ENCODE results near the gene TBX21.

Gene TBX21, protein sequence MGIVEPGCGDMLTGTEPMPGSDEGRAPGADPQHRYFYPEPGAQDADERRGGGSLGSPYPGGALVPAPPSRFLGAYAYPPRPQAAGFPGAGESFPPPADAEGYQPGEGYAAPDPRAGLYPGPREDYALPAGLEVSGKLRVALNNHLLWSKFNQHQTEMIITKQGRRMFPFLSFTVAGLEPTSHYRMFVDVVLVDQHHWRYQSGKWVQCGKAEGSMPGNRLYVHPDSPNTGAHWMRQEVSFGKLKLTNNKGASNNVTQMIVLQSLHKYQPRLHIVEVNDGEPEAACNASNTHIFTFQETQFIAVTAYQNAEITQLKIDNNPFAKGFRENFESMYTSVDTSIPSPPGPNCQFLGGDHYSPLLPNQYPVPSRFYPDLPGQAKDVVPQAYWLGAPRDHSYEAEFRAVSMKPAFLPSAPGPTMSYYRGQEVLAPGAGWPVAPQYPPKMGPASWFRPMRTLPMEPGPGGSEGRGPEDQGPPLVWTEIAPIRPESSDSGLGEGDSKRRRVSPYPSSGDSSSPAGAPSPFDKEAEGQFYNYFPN

DNA sequence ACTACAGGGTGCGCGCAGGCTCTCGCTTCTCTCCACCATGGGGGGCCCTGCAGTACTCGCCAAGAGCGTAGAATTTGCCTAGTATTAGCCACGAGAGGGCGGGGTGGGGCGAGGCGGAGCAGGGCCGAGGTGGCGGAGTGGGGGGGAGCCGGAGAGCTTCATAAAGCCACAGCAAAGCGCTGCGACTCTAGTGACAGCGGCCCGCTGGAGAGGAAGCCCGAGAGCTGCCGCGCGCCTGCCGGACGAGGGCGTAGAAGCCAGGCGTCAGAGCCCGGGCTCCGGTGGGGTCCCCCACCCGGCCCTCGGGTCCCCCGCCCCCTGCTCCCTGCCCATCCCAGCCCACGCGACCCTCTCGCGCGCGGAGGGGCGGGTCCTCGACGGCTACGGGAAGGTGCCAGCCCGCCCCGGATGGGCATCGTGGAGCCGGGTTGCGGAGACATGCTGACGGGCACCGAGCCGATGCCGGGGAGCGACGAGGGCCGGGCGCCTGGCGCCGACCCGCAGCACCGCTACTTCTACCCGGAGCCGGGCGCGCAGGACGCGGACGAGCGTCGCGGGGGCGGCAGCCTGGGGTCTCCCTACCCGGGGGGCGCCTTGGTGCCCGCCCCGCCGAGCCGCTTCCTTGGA, at the start of gene TBX21:
Gene TBX21, plus strand, starts transcription at position 190 of the 627 bp plus-strand sequence. Its CDS starts 219 bp downstream, at position 409.
- DNase-seq = peak; percentile 92

DNA sequence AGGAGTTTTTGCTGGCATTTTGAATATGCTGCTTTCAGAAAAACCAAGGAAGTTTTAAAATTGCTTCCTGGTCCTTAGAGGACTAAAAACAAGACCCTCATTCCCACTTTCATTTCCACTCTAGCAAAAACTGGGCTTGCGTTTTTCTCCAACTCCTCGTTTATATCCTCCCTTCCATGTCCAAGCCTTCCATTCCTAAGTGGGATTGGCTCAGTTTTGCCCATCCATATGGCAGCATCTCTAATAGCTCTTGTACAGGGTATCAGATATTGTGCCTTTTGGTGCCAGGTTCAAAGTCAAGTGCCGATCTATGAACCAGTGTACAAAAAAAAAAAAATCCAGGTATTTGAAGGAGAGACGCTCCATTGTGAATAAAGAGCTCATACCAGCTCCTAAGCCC, 49.0 kb upstream of the TBX21 start:
- no peak for DNase-seq

GRCh38 chr17:47684535-47685193, 48.4 kb upstream of the TBX21 start:
- no peak for DNase-seq

GRCh38 chr17:47685556-47686275, 47.3 kb upstream of the TBX21 start:
- no peak for DNase-seq

DNA sequence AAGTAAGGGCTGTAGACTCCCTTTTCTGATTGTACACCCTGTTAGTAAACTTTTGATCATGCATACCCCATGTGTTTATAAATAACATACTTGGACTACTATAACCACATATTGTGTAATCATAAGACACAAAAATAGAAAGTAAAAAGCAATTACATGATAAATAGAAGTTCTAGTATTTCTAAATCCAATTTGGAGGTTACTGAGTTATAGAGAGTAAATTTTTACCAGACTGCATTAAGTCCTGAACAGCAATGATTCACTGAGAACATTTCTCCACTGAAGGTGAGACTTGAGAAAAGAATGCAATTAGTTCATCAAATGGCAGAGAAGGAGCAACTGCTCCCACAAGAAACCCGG, 46.8 kb upstream of the TBX21 start:
- DNase-seq = no peak

GRCh38 chr17:47686664-47687327, 46.2 kb upstream of the TBX21 start:
- no peak for DNase-seq

DNA sequence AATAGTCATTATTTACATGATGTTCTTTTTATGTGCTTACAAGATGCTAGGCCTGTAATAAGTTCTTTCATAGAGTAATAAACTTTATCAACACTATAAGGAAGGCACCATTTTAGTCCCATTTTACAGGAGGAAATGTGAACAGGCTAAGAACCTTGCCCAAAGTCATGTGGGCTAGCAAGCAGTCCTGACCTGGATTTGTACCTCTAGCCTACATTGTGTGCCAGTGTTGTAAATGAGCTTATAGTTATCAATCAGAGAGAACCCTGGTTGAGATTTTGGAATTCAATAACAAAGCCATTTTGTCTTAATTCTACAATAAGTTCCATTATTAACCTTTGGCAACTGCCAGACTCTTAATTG, 45.7 kb upstream of the TBX21 start:
- DNase-seq = no peak

DNA sequence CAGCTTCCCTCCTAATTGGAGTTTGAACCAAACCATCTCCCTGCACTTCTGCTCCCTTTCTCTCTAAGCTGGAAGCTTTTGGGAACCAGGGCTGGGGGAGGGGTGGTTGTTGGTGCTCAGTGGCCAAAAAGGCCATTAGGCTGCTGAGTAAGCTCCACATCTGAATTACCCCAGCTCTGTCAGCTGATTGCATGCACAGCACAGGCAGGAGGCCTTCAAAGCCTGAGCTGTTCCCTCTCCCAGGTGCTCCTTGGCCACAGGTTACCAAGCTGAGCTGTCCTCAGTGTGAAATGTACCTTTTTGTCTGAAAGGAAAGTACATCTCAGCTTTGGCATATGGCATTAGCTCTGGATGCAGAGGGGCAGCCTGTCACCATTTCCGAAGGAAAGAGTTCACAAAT, 45.3 kb upstream of the TBX21 start:
- no peak for DNase-seq

DNA sequence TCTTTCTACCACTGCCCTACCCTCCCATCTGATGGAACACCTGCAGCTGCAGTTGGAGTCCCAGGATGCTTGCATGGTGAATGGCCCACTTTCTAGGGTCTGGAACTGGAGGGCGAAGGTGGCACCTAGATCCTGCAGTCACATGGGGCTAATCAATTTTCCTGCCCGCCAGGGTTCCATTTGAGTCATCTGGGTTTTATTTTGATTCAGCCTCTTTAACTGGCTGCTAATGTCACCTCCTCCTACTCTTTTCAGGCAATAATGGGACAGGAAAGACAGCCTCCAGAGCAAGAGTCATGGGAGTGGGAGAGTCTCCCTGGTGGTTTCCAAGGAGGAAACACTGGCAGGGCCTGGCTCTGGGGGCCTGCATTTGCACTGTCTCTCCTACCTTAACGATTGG, 42.9 kb upstream of the TBX21 start:
- no peak for DNase-seq

DNA sequence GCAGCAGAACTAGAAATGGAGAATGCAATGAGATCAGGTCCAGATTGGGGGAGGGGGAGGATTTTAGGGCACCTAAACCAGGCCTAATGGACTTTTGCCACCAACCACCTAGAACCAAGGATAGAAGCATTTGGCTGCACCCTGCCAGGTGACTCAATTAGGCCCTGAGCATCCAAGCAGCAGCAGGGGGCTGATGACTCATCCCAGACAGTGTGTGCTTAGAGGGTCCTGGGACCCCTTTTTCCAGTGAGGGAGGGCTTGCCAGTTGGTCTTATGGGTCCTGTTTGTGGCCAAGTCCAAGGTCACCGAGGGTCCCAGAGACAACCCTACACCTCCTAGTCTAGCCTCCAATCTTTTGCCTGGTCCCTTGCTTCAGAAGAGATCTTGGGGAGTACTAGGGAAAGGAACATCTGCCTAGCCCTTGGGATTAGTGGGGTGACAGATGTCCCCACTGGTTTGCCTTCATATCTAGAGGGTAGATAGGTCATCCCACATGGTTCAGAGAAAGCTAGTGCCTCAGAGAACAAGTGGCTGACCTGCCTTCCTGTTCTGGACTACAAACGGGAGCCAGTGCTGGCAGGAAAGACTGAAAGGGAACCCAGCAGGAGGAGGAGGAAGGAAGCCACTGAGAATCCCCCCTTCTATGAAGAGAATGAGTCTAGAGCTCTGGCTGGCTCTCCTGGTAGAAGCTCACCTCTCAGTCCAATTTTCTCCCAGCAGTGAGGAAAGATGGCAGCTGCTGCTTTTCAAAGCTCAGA, 40.7 kb upstream of the TBX21 start:
- DNase-seq = no peak

DNA sequence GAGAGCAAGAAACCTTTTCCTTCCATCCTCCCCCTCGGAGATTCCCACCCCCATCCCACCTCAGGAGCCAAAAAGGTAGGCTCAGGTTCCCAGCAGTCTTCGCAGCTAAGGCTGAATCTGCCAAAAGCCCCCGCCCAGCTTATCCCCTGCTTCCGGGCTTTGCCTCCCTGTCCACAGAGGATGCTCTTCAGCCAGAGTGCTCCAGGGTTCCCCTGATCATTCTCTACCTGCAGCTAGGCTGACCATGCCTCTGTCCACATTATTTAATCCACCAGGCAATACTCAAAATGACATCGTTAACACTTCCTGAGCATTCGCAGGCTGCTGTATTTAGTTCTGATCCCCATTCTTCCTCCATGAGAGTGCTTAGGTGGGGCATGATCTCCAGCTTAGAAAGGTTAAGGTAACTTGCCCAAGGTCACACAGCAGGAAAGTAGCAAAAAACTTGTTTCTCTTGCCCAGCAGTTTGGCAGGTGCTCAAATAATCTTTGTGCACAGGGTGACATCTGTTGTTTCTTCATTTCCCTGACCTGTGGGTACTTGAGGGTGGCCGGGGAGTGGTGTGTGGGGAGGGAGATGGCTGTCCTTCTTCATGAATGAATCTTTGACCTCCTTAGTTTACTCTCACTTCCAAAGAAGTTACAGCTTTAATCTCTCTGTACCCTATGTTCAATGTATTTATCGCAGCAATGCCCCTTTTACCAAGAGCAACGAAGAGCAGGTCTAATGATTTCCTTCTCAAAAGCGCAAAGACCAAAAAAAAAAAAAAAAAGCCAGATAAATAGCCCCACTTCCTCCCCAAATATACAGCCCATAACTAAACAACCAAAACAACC, 39.9 kb upstream of the TBX21 start:
- no peak for DNase-seq

DNA sequence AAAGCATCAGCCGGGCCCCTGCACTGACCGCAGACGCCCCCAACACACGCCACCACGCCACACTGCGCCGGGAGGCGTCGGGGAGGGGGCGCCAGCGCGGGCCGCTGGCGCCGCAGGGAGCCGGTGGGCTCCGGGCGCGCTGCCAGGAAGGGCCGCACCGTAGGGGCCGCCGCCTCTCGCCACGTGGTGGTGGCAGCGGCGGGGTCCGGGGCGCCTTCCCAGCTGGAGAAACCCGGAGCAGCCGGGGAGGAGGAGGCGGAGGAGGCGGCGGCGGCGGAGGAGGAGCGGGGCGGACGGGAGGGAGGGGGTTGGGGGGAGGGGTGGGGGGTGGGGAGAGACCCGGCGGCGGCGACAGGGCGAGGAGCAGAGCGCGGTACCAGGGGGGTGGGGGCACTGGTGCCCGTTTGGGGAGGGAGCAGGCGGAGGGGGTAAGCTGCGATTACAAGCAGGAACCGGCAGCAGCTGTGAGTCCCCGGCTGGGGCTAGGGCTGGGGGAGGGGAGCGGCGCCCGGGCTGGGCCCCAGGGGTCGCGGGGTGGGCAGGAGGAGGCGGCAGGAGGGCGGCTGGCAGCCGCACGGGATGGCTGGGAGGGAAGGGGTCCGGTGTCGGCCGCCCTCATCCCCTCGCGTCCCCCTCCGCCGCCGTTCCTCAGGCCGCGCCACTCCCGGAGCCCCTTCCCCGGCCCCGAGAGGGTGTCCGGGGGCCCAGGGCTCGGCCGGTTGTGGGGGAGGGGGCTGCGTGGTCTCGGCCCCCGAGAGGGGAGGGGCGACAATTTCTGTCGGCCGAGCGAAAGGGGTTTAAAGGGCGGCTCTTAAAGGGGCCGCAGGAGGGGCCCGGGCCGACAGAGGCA, 39.1 kb upstream of the TBX21 start, which contains the start of gene TBKBP1:
Gene TBKBP1, plus strand, starts transcription at position 431 of the 850 bp plus-strand sequence. CDS start 1,952 bp downstream, outside the sequence.
- DNase-seq = peak; percentile 57

GRCh38 chr17:47694581-47695428, 38.2 kb upstream of the TBX21 start:
- peak; percentile 57 for DNase-seq

DNA sequence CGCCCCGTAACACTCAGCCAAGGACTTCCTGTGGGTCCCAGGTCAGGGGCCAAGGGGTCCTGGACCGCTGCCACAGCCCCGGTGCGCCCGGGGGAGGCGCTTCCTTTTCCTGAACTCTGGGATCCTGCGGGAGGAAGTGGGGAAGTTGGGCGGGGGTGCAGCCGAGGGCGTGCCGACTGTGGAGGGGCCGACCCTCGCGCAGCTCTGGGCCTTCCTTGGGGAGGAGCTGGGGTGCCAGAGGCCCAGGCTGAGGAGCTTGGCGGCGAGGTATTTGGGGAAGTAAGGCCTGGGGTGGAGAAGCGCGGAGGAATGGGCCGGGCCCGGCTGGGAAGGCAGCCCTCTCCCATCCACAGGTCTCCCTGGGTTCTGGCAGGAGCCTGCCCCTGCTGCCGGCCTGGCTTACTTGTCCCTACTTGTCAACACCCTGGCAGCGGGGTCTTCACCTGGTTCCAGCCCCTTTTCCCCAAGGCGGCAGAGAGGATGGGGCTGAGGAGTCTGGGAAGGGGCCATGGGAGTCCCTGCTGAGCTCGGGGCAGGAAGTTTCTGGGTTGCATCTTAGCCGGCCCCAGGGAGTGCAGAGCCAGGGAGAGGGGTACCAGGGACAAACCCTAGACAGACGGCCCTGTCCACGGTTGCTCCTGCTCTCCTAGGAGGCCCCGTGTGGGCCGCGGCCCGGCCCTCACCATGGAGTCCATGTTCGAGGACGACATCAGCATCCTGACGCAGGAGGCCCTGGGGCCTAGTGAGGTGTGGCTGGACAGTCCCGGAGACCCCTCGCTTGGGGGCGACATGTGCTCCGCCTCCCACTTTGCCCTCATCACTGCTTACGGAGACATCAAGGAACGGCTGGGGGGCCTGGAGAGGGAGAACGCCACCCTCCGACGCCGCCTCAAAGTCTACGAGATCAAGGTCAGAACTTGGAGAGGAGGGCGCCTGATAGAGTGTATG, 37.3 kb upstream of the TBX21 start:
- DNase-seq = no peak

- DNase-seq = no peak
Measured at GRCh38 chr17:47696717-47697642, 36.1 kb upstream of the TBX21 start.

Measured in stimulated activated CD4-positive, alpha-beta T cell treated with anti-CD3 and anti-CD28 coated beads, Interleukin-1b, Interleukin-23, amount 100 ng/mL, for 48 hours (primary cell).